SIG-M5 treated with dmso at 0.1 percent for 504 hours (cell line): ENCODE measurements around the gene ASAP2.
"Not testable (repeated sequence)": the region's sequence is repeated elsewhere in the genome, so short reads cannot be mapped to it uniquely, and the experiment has no call there.

Source experiments
- DNase-seq: peaks from one replicate; lab custom pipeline; 2025; ENCODE audit not compliant: unreplicated experiment; lab: John Stamatoyannopoulos, UW

ASAP2 gene

DNA sequence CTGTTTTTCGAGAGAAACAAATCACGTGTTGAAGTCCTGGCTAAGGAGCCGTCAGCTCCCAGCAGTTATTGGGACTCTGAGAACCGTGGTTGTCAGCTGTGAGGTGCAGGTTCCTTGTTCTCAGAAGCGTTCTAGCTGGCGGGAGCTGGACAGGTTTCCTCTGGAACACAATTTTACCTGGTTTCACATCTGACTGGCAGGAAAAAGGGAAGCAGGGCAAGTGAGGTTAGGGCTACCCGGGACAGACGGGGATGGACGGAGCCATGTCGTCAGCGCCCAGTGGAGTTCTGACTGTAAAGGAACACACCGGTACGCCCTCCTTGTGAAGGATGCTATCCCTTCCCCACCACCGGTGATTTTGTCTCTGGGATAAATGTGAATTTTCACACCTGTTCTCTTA lies 190.6 kb downstream of the ASAP2 start:
- DNase-seq: no peak

DNA sequence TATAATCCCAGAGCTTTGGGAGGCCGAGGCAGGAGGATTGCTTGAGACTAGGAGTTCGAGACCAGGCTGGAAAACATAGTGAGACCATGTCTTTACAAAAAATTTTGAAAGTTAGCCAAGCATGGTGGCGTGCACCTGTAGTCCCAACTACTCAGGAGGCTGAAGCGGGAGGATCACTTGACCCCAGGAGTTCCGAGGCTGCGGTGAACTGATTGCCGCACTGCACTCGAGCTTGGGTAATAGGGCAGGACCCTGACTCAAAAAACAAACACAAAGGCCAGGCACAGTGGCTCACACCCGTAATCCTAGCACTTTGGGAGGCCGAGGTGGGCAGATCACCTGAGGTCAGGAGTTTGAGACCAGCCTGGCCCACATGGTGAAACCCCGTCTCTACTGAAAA lies 191.6 kb downstream of the ASAP2 start:
- DNase-seq: not testable (repeated sequence)

DNA sequence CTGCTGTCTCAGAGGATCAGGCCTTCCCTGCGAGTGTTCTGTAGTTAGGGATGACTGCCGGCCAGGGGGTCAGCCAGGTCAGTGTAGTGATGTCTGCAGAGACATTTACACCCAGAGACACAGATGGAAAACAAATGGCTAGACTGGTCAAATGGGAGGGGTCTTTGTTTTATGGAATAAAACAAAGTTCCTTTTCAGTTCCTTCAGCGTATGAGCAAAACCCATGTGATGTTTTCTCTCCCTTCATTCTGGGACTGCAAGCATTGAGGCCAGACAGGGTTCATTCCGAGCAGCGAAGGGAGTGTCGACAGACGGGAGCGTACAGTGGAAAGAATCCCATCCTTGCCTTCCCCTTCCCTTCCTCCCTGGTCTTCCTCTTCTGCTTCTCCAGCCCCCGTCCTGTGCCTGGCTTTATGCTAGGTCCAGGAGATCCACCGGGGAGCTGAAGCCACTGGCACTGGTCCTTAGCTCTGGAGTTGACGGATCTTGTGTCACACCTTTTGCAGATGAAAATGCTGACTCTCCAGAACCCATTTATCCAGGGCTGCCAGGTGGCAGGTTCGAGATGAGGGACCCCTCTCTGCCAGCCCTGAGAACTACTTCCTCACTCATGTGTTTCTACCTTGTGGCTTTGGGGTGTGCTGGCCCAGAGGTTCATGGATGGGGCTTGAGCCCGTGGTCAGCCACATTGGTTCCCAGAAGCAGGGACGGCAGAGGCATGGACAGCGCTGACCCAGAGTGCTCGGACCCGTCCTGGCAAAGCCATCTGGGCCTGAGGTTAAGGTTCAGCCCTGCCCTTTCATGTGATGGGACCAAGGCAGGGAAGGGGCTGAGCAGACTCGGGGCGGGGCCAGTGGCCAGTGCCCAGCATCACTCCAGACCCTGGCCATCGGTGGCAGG lies 192.5 kb downstream of the ASAP2 start:
- DNase-seq: no peak

DNA sequence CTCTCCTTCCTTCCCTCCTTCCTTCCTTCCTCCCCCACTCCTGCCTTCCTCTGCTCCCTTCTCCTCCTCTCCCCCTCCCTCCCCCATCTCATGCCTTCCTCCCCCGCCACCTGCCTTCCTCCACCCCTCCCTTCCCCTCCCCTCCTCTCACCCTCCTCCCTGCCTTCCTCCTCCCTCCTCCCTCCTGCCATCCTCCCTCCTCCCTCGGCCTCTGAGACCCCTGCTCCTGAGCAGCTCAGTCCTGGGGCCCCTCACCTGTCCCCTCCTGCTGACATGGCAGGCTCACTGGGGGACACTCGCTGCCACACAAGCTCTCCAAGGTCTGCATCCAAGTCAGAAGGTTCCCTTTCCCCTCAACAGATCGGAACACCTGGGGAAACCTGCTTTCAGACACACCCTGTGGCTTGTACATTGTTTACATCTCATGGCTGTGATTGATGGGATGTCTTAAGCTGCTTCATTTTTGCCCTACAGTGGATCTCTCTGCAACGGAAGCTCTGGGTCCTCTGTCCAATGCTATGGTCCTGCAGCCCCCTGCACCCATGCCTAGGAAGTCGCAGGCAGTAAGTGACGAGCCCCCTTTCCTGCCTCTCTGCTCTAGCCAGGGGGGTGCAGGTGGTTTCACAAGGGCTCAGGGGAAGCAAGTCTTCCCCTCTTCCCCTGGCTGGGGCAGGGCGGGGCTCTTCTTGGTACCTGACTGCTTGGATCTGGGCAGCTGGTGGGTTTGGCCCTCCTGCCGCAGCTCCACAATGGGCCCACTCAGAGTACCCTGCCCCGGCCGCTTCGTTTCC lies 193.9 kb downstream of the ASAP2 start:
- DNase-seq: no peak

DNA sequence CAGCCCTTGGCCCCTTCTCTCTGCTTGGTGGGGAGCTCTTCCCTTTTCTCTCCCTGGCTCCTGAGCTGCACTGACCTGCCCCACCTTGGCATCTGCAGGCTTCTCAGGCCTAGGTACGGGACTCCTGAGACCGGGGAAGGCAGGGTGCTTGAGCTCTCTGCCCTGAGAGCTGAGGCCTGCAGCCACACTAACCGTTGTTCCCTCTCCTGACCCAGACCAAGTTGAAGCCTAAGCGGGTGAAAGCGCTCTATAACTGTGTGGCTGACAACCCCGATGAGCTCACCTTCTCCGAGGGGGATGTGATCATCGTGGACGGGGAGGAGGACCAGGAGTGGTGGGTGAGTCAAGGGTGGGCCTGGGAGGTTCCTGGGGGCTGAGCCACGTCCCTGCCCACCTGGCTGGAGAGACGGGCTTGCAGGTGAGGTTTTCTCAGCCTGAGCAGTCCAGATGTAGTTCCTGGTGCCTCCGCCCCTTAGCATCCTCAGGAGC lies 194.5 kb downstream of the ASAP2 start:
- DNase-seq: no peak

DNA sequence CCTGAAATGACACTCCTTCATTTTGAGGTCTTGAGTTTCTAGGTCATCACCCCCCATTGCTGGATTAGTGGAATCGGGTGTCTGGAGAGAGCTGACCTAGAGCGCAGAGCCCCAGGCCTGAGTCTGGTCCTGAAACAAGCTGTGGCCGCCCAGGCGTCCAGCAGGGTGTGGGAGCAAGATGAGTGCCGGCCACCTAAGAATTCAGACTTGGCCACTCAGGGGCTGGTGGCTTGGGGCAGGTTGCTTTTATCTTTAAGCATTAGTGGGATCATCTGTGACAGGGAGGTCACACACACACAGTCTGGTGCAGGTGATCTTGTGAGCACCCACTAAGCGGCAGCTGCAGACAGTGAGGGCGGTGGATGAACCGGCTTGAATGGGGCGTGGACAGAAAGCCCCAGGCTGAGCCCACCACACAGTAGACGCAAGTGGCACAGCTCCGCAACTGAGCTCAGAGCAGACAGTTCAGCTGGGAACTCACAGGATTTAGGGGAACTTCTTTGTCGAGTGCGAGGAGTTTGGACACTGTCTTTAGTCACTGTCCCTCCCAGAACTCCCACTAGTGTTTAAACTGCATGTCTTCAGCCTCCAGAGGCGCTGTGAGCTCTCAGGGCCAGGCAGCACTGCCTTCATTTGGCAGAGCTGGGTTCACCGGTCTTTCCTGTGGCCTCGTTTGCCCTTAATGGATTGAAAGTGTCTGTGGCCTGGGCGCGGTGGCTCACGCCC lies 195.2 kb downstream of the ASAP2 start:
- DNase-seq: no peak

DNA sequence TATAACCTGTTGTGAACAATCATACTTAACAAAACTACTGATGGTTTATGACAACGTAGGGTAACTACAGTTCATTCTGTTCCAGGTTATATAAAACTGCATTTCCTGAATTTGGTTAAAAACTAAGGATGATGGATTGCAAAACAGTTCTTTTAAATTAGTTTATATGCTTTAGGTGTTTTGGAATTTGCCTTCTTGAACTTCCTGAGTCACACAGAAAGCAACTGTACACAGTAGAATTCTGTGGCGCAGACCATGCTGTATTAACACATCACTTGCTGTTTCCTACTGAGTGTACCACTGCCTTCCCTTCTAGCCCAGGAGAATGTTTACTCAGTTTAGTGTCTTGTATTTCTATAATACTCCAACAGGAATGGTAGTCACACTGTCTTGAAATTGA lies 197.3 kb downstream of the ASAP2 start:
- no peak for DNase-seq

DNA sequence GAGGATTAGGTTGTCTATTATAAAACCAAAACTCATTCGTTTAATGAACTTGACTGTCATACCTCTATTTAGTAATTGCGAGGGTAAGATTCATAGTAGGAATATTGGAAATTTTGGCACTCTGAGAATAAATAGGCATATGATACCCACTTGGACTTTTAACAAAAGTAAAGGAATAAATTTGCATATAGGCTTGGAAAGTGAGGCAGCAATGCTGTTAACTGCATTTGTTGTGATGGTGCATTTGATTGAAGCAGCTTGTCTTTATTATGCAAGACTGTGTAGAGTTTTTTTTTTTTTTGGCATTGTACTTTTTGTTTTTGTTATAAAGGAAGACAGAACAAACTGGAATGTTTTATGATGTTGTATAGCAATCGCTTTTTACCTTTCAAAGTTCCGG lies 197.8 kb downstream of the ASAP2 start:
- DNase-seq: no peak

DNA sequence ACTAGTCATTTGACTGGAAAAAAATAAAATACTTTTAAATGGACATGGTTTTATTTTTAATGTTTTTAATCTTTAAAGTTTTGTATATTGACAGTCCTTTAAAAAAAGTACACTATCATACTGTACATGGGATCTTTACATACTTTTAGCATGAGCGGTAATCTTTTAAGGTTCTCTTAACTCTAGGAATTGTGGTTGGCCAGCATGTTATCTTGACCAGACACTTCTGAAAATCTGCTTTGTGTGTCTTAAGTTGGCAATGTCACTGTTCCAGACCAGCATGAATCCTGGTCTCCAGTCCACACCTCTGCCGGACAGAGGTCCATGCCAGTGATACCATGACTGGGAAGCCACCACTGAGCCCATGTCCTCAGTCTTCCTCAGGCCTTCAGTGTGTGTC lies 199.0 kb downstream of the ASAP2 start:
- no peak for DNase-seq

DNA sequence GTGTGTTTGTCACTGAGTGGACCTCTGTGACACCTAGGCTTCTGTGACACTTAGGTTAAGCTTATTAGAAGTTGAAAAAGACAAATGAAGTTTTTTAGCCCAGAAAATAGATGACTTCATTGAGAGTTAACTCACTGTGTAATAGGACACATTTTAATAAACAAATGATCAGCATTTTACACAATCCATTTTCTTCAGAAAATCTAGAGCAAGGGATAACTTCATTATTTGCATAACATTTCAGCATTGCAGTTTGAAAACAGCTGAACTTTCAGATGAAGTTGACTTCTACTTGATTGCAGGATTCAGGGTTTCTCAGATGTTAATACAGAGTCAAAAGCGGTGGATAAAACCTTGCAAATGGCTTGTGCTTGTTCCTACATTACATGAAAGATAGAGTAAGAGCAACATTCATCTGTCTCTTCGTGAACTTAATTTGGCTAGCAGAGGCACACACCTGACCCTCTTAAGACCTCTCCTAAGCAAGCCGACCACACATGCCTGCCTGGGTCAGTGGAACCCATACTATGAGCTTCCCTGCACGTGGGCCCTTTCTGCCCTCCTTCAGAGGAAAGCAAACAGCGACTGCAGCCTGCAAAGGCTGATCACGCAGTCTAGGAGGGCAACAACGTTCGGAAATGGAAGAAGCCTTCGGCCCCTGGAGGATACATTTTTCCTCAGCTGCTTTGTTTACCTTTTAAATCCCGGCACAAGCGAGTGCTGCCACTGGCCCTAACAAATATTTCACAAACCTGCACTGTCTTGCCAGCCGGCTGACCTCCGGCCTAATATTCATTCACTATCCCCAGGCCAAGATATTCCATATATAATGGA lies 200.1 kb downstream of the ASAP2 start:
- DNase-seq: no peak

DNA sequence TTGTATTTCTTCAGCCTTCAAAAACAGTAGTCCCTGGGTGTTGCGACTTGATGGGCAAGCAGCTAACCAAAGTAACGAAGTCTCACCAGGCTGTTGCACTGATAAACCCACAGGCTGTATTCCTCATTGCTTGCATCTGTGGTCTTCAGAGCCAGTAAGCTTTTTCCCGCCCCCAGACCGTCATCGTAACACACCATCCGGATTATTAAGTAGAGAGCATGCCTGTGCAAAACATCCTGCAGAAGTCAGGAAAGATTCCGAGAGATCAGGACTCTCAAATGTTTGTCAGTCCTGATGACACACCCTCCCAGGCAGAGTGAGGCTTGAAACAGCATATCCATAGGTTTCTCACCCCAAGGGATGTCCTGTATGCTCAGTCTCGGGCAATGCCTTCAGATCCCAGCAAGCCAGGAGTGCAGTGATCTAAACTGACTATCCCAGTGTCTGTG lies 200.8 kb downstream of the ASAP2 start:
- no peak for DNase-seq

DNA sequence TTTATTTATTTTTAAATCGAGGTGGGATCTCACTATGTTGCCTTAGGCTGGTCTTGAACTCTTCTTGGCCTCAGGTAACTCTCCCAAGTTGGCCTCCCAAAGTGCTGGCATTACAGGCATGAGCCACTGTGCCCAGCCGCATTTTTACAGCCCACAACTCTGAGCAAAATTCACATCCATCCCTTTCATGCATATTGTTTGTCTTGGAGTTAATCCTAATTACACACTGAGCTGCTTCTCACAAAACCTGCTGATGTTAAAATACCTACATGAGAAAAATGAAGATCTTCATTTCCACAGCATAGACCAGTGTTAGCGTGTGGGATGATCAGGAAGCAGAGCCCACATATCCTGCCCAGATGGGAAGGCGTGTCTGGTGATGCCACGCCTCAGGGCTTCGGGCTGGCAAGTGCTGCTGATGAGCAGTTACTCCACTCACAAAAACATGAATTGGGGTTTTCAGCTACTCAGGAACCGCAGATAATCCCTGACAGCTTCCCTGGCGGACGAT lies 202.1 kb downstream of the ASAP2 start:
- DNase-seq: no peak

DNA sequence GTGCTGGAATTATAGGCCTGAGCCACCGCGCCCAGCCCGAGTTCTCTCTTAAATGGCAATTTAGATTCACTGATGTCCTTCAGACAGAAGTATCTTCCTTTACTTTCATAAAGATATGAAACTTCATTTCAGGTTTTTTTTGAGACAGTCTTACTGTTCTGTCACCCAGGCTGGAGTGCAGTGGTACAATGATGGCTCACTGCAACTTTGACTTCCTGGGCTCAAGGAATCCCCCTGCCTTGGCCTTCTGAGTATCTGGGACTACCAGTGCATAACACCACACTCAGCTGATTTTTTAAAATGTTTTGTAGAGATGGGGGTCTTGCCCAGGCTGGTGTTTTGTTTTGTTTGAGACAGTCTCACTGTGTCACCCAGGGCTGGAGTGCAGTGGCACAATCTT lies 203.5 kb downstream of the ASAP2 start:
- DNase-seq: no peak

DNA sequence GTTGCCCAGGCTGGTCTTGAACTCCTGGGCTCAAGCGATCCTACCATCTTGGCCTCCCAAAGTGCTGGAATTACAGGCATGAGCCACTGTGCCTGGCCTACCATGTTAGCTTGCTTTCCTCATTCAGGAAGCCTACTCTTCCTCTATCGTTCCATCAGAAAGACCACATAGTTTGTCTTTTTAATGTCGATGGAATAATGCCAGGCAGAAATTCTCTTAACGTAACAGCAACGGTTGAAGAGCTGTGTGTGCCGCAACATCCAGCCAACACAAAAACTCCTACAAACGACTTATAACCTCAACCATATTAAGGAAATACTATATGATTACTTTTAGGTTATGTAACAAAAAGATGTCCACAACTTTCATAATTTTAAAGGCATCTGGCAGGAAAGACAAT lies 206.2 kb downstream of the ASAP2 start:
- DNase-seq: no peak

DNA sequence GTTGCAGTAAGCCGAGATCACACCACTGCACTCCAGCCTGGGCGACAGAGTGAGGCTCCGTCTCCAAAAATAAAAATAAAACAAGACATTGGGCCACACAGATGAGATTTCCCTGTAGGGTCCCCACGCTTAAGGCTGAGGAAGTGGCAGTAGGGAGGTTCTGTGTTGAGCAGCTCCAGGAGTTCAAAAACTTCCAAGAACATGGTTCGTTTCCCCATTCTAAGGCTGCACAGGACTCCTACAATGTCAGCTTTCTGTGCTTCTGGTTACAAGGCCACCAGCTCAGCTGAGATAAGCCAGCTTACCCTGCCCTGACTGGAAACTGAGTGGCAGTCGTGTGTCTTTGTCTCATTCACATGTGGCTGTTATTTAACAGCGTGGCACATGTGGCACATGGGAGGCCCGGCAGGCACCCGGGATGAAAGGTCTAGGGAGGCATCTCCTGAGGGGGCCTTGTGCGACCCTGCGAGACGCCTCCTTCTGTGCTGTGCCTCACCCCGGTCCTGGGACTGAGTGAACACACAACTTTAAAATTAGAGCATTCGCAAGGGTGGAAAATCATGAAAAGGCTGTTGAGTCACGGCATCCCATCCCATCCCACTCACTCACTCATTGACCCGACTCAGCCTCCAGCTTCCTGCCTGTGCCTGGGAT lies 209.0 kb downstream of the ASAP2 start:
- DNase-seq: no peak

DNA sequence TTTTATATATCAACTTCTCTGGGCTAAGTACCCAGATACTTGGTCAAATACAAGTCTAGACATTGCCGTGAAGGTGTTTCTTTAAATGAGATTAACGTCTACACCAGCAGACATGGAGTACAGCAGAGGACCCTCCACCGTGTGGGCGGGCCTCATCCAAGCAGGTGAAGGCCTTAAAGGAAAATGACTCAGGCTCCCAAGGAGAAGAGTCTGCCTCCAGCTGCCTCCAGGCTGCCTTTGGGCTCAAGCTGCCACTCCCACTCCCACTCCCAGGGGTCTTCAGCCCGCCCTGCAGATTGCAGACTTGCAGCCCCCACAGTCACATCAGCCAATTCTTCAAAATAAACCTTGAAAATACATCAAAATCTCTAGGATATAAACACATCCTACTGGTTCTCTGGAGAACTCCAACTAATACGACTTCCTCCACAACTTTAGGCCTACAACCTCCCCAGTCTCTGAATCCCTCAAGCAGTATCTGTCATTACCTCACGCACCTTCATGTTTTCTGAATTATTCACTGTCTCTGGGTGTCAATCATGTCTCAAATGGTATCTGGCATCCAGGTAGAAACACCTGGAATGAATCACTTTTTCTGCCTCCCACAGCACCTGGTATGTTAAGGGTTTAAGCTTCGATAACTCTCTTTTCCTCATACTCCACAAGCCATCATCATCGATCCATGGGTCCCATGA lies 209.8 kb downstream of the ASAP2 start:
- DNase-seq: no peak

DNA sequence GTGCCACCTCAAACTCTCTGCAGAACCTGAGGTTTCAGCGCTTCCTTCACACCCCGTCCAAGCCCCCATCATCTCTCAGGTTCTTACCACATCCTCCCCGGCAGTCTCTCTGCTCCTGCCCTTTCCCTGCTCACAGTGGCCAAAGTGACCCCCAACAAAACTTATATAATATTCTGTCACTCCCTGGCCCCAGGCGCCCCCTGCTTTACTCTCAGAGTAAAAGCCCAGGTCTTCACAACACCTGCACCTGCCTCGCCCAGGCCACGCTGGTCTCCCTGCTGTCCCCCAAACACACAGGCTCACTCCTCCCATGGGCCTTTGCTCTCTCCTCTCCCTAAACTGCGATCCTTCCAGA lies 210.3 kb downstream of the ASAP2 start:
- DNase-seq: no peak

DNA sequence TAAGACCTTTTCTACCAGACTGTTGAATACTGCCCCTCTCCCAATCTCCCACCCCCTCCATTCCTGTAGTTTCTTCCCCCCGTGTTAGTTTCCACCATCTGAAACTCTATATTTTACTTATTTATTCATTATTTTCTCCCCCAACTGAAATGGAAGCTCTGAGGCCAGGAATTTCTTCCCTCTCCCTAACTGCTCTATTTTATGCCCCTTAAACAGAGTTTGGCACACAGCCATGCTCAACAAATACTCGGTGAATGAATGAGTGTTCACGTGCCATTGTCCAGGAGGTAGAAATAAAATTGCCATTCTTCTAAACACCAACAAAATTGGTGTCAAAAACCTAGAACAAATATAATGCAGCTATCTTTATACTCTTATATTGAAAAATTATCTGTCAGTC lies 211.1 kb downstream of the ASAP2 start:
- DNase-seq: no peak

DNA sequence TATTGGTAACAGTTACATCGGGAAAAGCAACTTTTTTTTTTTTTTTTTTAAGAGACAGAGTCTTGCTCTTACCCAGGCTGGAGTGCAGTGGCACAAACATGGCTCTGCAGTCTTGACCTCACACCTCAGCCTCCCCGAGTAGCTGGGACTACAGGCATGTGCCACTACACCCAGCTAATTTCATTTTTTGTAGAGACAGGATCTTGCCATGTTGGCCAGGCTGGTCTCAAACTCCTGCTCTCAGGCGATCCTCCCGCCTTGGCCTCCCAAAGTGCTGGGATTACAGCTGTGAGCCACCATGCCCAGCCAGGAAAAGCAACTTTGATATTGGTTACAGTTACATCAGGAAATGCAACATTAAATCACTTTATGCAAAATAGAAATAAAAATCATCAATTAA lies 212.1 kb downstream of the ASAP2 start:
- DNase-seq: no peak
